Glomerular visceral epithelial cell (primary cell): ENCODE measurements around the gene DNAAF9.
"Not testable (repeated sequence)": the region's sequence is repeated elsewhere in the genome, so short reads cannot be mapped to it uniquely, and the experiment has no call there.

Source experiments
- DNase-seq: peaks from one replicate; pipeline ENCODE4 v3.0.0-alpha.2; 2016; ENCODE audit errors: extremely low spot score

DNAAF9 gene

DNA sequence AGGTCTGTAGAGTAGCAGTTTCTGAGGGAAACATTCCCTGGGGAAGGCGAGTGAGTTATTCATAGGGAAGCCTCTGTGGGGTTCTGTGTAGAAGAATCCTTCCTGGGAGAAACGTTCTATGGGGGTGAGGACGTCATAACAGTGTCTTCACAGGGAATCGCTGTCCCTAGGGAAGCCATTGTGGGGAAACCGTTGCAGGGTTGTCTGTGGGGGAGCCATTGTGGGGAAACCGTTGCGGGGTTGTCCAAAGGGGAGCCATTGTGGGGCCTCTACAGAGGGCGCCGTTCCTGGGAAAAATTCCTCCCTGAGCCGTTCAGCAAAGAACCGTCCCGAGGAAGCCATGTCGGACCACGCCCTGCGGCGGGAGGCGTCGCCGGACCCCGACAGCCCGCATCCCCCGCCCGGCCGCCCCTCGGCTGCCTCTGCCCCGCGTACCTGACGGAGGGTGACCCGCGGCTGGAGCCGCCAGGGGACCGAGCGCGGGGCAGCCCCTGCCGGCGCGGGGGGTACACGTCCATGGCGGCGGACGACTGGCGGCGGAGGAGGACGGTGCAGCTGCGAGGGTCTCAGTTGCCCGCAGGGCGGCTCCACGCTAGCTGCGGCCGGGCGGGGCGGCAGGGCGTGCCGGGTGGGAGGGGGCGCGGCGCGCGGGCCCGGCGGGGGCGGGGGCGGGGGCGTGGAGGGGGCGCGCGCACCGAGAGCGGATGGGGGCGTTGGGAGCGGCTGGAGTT lies at the start of gene DNAAF9:
Gene DNAAF9 (minus strand): TSS at position 630 of the 731 bp plus-strand sequence. CDS start 112 bp downstream, at position 518.
- peak; percentile 75 for DNase-seq

DNA sequence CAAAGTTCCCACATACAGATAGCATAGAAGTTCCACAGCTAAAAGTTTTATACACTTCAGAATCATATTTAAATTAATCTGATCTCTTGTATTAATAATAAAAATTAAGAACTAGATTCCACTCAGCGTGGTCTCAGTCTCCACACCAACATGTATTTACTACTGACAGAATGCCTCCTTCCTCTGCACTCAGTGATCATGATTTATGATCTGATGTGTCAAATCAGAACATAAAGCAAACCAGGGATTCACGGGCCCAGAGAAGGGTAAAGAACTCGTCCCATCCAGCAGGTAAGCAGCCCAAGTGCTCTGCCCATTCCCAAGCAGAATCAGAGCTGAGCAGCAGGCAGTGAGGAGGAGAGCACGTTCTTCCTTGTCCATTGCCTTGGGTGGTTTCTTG lies 49.2 kb upstream of the DNAAF9 start:
- no peak for DNase-seq

GRCh38 chr20:3454831-3455230 lies 47.4 kb upstream of the DNAAF9 start:
- DNase-seq = no peak

DNA sequence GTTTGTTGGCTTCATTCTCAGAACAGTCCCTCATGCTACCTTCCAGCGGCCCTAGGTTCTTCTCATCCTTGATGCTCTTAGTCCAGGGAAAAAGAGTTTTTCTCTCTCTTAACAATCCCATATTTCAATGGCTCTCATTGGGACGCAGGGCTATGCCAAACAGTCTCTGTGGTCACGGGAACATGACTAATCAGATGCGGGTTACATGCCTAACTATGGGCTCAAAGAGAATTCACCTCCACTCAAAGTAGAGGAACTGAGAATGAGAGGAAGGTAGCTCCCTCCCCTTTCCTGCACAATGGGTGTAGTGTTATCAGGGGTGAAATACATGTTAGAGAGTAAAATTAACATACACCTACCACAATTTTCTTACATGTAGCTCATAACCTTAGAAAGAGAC lies 45.2 kb upstream of the DNAAF9 start:
- no peak for DNase-seq

- DNase-seq = no peak
These were observed 44.7 kb upstream of the DNAAF9 start for GRCh38 chr20:3452136-3452535.

GRCh38 chr20:3449319-3449718 lies 41.9 kb upstream of the DNAAF9 start:
- DNase-seq = no peak

- no peak for DNase-seq
These were observed 39.9 kb upstream of the DNAAF9 start for GRCh38 chr20:3447321-3447720.

DNA sequence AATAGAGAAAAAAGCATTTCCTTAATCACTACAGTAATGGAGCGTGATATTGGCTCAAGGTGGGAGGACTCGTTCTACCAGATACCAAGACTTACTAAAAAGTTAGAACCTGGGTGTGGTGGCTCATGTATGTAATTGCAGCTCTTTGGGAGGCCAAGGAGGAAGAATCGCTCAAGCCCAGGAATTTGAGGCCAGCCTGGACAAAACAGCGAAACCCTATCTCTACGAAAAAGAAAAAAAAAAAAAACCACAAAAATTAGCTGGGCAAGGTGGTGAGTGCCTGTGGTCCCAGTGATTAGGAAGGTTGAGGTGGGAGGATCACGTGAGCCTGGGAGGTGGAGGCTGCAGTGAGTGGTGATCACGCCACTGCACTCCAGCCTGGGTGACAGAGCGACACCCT lies 39.3 kb upstream of the DNAAF9 start:
- no peak for DNase-seq

GRCh38 chr20:3436864-3437574 lies 29.6 kb upstream of the DNAAF9 start:
- no peak for DNase-seq

DNA sequence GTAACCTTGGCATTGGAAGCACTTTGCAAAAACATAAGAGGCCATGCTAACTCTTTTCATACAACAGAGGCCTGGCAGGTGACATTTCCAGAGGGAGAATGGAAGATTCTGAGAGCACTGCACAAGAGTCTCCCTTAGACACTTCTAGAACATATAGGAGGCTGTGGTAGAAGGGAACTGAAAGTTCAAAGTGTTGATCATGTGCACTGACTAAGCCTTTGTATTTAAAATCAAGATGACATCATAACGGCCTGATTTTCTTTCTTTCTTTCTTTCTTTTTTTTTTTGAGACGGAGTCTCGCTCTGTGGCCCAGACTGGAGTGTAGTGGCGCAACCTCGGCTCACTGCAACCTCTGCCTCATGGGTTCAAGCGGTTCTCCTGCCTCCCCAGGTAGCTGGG lies 26.8 kb upstream of the DNAAF9 start:
- no peak for DNase-seq

GRCh38 chr20:3433744-3434143 lies 26.3 kb upstream of the DNAAF9 start:
- no peak for DNase-seq

DNA sequence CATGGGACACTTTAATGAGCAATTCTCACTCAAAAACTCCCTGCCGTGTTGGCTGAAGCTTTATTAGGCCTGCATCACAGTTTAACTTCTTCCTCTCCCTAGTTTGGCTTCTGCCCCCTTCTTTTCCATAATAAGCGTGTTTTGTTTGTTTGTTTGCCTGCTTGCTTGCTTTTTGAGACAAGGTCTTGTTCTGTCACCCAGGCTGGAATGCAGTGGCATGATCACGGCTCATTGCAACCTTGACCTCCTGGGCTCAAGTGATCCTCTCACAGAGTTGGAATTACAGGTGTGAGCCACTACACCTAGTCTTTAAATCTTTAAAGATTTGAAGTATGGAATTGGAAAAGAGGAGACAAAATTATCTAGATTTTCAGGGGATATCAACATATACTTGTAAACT lies 25.4 kb upstream of the DNAAF9 start:
- DNase-seq = no peak

- DNase-seq = no peak
These were observed 23.6 kb upstream of the DNAAF9 start for GRCh38 chr20:3431109-3431508.

- no peak for DNase-seq
These were observed 23.1 kb upstream of the DNAAF9 start for GRCh38 chr20:3430376-3431069.

DNA sequence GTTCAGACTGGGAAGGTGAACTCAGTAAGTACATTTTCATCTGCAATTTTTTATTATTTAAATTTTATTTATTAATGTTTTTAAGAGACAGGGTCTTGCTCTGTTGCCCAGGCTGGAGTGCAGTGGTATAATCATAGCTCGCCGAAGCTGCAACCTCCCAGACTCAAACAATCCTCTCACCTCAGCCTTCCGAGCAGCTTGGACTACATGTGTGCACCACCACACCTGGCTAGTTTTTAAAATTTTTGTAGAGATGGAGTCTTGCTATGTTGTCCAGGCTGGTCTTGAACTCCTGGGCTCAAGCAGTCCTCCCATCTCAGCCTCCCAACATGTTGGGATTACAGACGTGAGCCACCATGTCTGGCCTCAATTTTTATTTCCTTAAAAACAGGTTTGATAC lies 19.3 kb upstream of the DNAAF9 start:
- not testable (repeated sequence) for DNase-seq

GRCh38 chr20:3423126-3423525 lies 15.7 kb upstream of the DNAAF9 start:
- no peak for DNase-seq

GRCh38 chr20:3421985-3422384 lies 14.5 kb upstream of the DNAAF9 start:
- no peak for DNase-seq

- no peak for DNase-seq
These were observed 12.8 kb upstream of the DNAAF9 start for GRCh38 chr20:3420211-3420707.

DNA sequence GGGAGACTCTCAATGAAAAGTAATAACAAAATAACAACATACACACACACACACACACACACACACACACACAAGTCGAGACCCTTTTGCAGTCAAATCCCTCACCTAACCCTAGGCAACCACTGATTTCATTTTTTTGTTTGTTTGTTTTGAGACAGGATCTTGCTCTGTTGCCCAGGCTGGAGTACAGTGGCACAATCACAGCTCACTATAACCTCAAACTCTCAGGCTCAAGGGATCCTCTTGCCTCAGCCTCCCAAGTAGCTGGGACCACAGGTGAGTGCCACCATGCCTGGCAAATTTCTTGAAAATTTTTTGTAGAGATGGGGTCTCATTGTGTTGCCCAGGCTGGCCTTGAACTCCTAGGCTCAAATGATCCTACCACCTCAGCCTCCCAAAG lies 10.7 kb upstream of the DNAAF9 start:
- DNase-seq = not testable (repeated sequence)

DNA sequence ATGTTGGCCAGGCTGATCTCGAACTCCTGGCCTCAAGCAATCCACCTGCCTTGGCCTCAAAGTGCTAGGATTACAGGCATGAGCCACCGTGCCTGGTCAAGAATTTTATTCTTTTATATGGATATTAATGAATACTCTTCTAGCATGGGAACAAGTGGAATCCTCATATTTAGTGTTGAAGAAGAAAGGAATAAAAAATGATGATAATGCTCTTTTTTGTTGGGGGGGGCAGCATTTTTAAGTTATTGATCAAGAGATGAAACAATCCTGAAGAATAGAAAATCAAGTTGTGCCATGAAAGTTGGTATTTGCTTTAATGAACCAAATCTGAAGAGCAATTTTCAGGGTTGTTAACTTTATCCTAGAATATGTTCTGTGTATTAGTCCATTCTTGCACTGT lies 6.7 kb upstream of the DNAAF9 start:
- no peak for DNase-seq

DNA sequence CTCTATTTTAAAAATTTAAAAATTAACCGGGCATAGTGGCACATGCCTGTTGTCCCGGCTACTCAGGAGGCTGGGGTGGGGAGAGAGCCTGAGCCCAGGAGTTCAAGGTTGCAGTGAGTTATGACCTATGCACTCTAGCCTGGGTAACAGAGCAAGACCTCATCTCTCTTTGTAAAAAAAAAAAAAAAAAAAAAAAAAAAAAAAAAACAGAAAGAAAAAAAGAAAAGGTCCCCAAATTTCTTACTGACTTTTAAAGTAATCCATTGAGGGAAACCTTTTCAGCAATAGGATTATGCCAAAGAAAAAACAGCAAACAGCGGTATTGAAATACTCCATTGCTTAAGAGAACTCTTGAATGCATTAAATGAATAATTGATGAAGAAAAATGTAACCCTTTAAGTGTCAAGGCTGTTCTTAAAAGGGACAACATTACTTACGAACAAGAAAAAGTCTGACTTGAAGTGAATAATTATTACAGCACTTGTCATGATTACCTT lies 6.0 kb upstream of the DNAAF9 start:
- no peak for DNase-seq

DNA sequence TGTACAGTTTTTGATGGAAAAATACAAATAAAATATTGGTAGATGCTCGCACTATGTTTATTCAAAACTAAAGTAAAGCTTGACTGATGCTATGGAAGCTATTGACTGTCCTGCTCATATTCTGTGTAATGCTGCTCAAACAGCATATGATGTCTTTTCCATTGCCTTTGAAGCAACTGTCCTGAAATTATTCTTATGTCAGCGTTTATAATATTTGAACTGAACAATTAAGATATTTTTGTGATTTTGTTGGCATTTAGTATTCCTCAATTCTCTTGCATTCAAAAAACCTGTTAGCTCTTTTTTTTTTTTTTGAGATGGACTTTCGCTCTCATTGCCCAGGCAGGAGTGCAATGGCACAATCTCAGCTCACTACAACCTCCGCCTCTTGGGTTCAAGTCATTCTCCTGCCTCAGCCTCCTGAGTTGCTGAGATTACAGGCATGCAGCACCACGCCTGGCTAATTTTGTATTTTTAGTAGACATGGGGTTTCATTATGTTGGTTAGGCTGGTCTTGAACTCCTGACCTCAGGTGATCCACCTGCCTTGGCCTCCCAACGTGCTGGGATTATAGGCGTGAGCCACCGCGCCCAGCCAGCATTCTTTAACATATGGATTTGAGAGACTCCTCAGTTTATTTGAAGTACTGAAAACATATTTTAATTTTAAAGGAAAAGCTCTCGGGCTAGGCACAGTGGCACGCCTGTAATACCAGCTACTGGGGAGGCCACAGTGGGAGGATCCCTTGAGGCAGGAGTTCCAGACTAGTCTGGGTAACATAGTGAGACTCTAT lies 5.3 kb upstream of the DNAAF9 start:
- DNase-seq = no peak
